ENCODE results near the gene ZNF383.
"Not testable (repeated sequence)": the region's sequence is repeated elsewhere in the genome, so short reads cannot be mapped to it uniquely, and the experiment has no call there.

DNA sequence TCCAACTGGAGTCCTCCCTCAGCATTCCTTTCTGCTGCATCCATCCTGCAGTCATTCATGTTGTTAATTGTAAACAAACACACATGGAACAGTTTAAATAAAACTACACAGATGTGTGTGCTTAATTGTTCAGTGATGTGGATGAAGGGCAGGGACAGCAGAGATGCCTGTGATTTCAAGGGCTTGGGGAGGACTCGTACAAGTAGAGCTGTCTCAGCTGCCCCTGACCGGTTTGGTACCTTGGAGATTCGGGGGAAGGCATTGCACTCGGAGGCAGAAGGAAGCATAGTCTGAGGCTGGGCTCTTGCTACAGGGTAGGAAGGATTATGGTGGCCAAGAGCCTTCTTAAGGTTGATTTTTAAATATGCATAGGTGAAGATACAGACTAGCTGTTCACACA is 49.7 kb downstream of the ZNF383 start:
- TF ChIP-seq, protein P1, sequence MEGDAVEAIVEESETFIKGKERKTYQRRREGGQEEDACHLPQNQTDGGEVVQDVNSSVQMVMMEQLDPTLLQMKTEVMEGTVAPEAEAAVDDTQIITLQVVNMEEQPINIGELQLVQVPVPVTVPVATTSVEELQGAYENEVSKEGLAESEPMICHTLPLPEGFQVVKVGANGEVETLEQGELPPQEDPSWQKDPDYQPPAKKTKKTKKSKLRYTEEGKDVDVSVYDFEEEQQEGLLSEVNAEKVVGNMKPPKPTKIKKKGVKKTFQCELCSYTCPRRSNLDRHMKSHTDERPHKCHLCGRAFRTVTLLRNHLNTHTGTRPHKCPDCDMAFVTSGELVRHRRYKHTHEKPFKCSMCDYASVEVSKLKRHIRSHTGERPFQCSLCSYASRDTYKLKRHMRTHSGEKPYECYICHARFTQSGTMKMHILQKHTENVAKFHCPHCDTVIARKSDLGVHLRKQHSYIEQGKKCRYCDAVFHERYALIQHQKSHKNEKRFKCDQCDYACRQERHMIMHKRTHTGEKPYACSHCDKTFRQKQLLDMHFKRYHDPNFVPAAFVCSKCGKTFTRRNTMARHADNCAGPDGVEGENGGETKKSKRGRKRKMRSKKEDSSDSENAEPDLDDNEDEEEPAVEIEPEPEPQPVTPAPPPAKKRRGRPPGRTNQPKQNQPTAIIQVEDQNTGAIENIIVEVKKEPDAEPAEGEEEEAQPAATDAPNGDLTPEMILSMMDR (tag by site-specific recombination; IDR thresholded peaks at IDR 0.05): not testable (repeated sequence)
- TF ChIP-seq ZNF274 (IDR thresholded peaks at IDR 0.05; ENCODE audit: low read length); ZNF274 (tag by site-specific recombination; IDR thresholded peaks at IDR 0.05; ENCODE audit: borderline replicate concordance); ZNF175 (tag by site-specific recombination; IDR thresholded peaks at IDR 0.05); SP2 (tag by site-specific recombination; IDR thresholded peaks at IDR 0.05); YY1 (tag by site-specific recombination; IDR thresholded peaks at IDR 0.05); MZF1 (tag by site-specific recombination; IDR thresholded peaks at IDR 0.05; ENCODE audit: borderline replicate concordance); TCF7L2 (IDR thresholded peaks at IDR 0.05; ENCODE audit: borderline replicate concordance, low read depth, low read length); ZNF777 (tag by site-specific recombination; IDR thresholded peaks at IDR 0.05; ENCODE audit: borderline replicate concordance); ZNF157 (tag by site-specific recombination; IDR thresholded peaks at IDR 0.05); ZNF138 (tag by site-specific recombination; IDR thresholded peaks at IDR 0.05; ENCODE audit: borderline replicate concordance); ZNF549 (tag by site-specific recombination; IDR thresholded peaks at IDR 0.05): not testable (repeated sequence)
- TF ChIP-seq, protein P2, sequence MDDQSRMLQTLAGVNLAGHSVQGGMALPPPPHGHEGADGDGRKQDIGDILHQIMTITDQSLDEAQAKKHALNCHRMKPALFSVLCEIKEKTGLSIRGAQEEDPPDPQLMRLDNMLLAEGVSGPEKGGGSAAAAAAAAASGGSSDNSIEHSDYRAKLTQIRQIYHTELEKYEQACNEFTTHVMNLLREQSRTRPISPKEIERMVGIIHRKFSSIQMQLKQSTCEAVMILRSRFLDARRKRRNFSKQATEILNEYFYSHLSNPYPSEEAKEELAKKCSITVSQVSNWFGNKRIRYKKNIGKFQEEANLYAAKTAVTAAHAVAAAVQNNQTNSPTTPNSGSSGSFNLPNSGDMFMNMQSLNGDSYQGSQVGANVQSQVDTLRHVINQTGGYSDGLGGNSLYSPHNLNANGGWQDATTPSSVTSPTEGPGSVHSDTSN (CRISPR knock-in tag; IDR thresholded peaks at IDR 0.05): not testable (repeated sequence)
- TF ChIP-seq, protein P3, sequence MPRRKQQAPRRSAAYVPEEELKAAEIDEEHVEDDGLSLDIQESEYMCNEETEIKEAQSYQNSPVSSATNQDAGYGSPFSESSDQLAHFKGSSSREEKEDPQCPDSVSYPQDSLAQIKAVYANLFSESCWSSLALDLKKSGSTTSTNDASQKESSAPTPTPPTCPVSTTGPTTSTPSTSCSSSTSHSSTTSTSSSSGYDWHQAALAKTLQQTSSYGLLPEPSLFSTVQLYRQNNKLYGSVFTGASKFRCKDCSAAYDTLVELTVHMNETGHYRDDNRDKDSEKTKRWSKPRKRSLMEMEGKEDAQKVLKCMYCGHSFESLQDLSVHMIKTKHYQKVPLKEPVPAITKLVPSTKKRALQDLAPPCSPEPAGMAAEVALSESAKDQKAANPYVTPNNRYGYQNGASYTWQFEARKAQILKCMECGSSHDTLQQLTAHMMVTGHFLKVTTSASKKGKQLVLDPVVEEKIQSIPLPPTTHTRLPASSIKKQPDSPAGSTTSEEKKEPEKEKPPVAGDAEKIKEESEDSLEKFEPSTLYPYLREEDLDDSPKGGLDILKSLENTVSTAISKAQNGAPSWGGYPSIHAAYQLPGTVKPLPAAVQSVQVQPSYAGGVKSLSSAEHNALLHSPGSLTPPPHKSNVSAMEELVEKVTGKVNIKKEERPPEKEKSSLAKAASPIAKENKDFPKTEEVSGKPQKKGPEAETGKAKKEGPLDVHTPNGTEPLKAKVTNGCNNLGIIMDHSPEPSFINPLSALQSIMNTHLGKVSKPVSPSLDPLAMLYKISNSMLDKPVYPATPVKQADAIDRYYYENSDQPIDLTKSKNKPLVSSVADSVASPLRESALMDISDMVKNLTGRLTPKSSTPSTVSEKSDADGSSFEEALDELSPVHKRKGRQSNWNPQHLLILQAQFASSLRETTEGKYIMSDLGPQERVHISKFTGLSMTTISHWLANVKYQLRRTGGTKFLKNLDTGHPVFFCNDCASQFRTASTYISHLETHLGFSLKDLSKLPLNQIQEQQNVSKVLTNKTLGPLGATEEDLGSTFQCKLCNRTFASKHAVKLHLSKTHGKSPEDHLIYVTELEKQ (tag by site-specific recombination; IDR thresholded peaks at IDR 0.05; ENCODE audit: borderline replicate concordance): not testable (repeated sequence)
